K562 (cell line): ENCODE measurements around the gene ZNF546. TPM values are rescaled to one million over a fixed set of nuclear protein-coding genes. Genes with fewer than 3 reads are reported as not detected.

ENCODE experiments used
- ATF7 ChIP-seq: fragments of 450-650 bp; IDR thresholded peaks from 2 replicates; pipeline ENCODE4 v1.7.1; 2014; ENCODE audit warnings: mild to moderate bottlenecking, moderate library complexity
- CBFA2T3 ChIP-seq: fragments of 450-650 bp; IDR thresholded peaks from 2 replicates; pipeline ENCODE4 v1.6.1; 2017
- EGR1 ChIP-seq: fragments of 450-650 bp; conservative IDR thresholded peaks from 2 replicates; pipeline ENCODE4 v1.6.1; 2017; ENCODE audit warnings: mild to moderate bottlenecking
- ELF4 ChIP-seq: fragments of 450-650 bp; formaldehyde crosslinking; IDR thresholded peaks from 2 replicates; pipeline ENCODE4 v1.4.0; 2022; ENCODE audit warnings: missing genetic modification characterization
- FOSL1 ChIP-seq: fragments of 200-800 bp; sonication (Bioruptor generic); conservative IDR thresholded peaks from 2 replicates; pipeline ENCODE4 v1.6.1; 2016; ENCODE audit warnings: missing genetic modification characterization, missing compliant biosample characterization
- FOXJ3 ChIP-seq: sonication (generic); formaldehyde crosslinking; IDR thresholded peaks from 2 replicates; pipeline ENCODE4 v1.4.0; 2020; ENCODE audit warnings: mild to moderate bottlenecking, missing genetic modification reagents
- GATA2 ChIP-seq: sonication (generic); formaldehyde crosslinking; IDR thresholded peaks from 2 replicates; pipeline ENCODE4 v1.4.0; 2020; ENCODE audit warnings: mild to moderate bottlenecking, missing genetic modification reagents
- HDAC2 ChIP-seq: fragments of 450-650 bp; IDR thresholded peaks from 2 replicates; pipeline ENCODE4 v1.6.1; 2016; ENCODE audit warnings: mild to moderate bottlenecking
- HDGF ChIP-seq: fragments of 450-650 bp; IDR thresholded peaks from 2 replicates; pipeline ENCODE4 v1.6.1; 2016
- KLF16 ChIP-seq: IDR thresholded peaks from 2 replicates; pipeline ENCODE4 v1.6.1; 2016; ENCODE audit warnings: antibody characterized with exemption
- MEIS2 ChIP-seq: fragments of 450-650 bp; IDR thresholded peaks from 2 replicates; pipeline ENCODE4 v1.6.1; 2014; ENCODE audit warnings: mild to moderate bottlenecking; ENCODE audit not compliant: partially characterized antibody
- MTA2 ChIP-seq: fragments of 450-650 bp; IDR thresholded peaks from 2 replicates; pipeline ENCODE4 v1.6.1; 2016; ENCODE audit warnings: low read depth
- MXI1 ChIP-seq: IDR thresholded peaks from 2 replicates; pipeline ENCODE4 v1.6.1; 2011; ENCODE audit warnings: low read depth, mild to moderate bottlenecking, improper control_type of control experiment, low read length
- NCOR1 ChIP-seq: fragments of 450-650 bp; IDR thresholded peaks from 2 replicates; pipeline ENCODE4 v1.6.1; 2016; ENCODE audit warnings: mild to moderate bottlenecking, moderate library complexity
- NRF1 ChIP-seq, 2 experiments: fragments of 450-650 bp; IDR thresholded peaks in 1 of 2; conservative IDR thresholded peaks in 1 of 2; 2 replicates each; pipeline ENCODE4 v1.6.1; 2014; ENCODE audit warnings: mild to moderate bottlenecking in 2 of 2
- PHB2 ChIP-seq: fragments of 450-650 bp; IDR thresholded peaks from 2 replicates; pipeline ENCODE4 v1.6.1; 2017; ENCODE audit warnings: low read depth
- TAL1 ChIP-seq: fragments of 450-650 bp; IDR thresholded peaks from 2 replicates; pipeline ENCODE4 v1.6.1; 2016; ENCODE audit warnings: mild to moderate bottlenecking
- ZNF133 ChIP-seq: fragments of 250-450 bp; sonication (Bioruptor Pico); IDR thresholded peaks from 2 replicates; pipeline ENCODE4 v1.4.0; 2020; ENCODE audit warnings: mild to moderate bottlenecking
- ZNF217 ChIP-seq: sonication (generic); formaldehyde crosslinking; IDR thresholded peaks from 2 replicates; pipeline ENCODE4 v1.8.0; 2022; ENCODE audit warnings: mild to moderate bottlenecking, missing genetic modification reagents
- ZNF699 ChIP-seq: fragments of 250-450 bp; sonication (Bioruptor Pico); IDR thresholded peaks from 2 replicates; pipeline ENCODE4 v1.8.0; 2021; ENCODE audit warnings: mild to moderate bottlenecking, moderate library complexity; ENCODE audit not compliant: insufficient replicate concordance
- polyA plus RNA-seq, 8 experiments: library from polyadenylated mRNA; depleted of rRNA in 4 of 8; stranded (reverse) in 5 of 8; unstranded in 3 of 8; fragments of >200 nt; fragmentation: Nextera tagmentation in 2 of 8; fragmentation: Illumina TruSeq in 1 of 8; extraction: Ambion mirVana in 2 of 8; extraction: Trizol in 1 of 8; gene quantifications; 2 replicates each; pipeline versions ENCODE4 v1.2.1 to v1.2.3, GENCODE V29; 2011 to 2014; ENCODE audit warnings: inconsistent platforms in 1 of 8, missing spikeins in 1 of 8
- total RNA-seq, 7 experiments: library from RNA; depleted of rRNA in 6 of 7; stranded (reverse); fragments of >200 nt in 6 of 7; fragmentation: Illumina TruSeq in 2 of 7; extraction: Trizol in 2 of 7; gene quantifications; 2 replicates each; pipeline versions ENCODE4 v1.2.1 to v1.2.3, GENCODE V29; 2011 to 2021; ENCODE audit warnings: low replicate concordance in 1 of 7
- TF ChIP-seq, protein P1 (sequence below): fragments of 450-650 bp; conservative IDR thresholded peaks from 2 replicates; pipeline ENCODE4 v1.6.1; 2016; ENCODE audit warnings: missing genetic modification characterization, low read depth, mild to moderate bottlenecking, control low read depth, missing compliant biosample characterization
- TF ChIP-seq, protein P2 (sequence below), 2 experiments: fragments of 250-450 bp in 1 of 2; fragments of 450-650 bp in 1 of 2; sonication (Bioruptor Pico) in 1 of 2; IDR thresholded peaks; 2 replicates each; pipeline versions ENCODE4 v1.6.1 to v1.8.0; 2016 to 2021; ENCODE audit warnings: mild to moderate bottlenecking in 2 of 2, moderate library complexity in 2 of 2, missing compliant biosample characterization in 1 of 2, missing genetic modification characterization in 1 of 2
- TF ChIP-seq, protein P3 (sequence below), 3 experiments: fragments of 200-800 bp in 1 of 3; fragments of 250-450 bp in 1 of 3; fragments of 450-650 bp in 1 of 3; sonication (Bioruptor Pico) in 1 of 3; sonication (Bioruptor generic) in 1 of 3; formaldehyde crosslinking in 1 of 3; IDR thresholded peaks; 2 replicates each; pipeline versions ENCODE4 v1.6.1 to v1.8.0; 2016 to 2022; ENCODE audit warnings: mild to moderate bottlenecking in 2 of 3, missing genetic modification characterization in 2 of 3, missing compliant biosample characterization in 1 of 3, moderate library complexity in 1 of 3
- TF ChIP-seq, protein P4 (sequence below): fragments of 200-800 bp; sonication (Bioruptor generic); IDR thresholded peaks from 2 replicates; pipeline ENCODE4 v1.6.1; 2017; ENCODE audit warnings: missing genetic modification characterization, missing compliant biosample characterization

Gene ZNF546
- total and polyA plus RNA-seq, 9 of the 15 experiments (the other 6 are each of a cell fraction or from before 2014, with no cell fraction given), result 0.73 to 5.1 (median 2.2) TPM

DNA sequence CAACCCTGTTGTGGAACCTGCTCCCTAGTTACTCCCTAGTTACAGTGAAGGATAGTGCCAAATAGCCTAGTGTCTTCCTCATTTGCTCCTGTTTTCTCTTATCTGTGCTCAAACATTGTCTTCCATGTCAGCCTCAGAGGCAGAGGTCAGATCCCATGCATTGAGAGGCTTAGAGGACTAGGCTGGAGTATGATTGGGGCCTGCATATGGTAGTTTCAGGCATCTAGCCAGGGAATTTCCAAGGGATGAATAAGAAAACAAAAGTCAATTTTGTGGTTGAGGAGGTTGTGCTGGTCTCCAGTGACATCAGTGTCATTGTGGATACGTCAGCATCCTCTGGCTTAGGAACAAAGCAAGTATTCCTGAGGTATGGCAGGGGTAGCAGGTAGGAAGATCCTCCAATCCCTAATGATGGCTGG is 9.4 kb downstream of the ZNF546 start (continued):
- TF ChIP-seq, protein P1, sequence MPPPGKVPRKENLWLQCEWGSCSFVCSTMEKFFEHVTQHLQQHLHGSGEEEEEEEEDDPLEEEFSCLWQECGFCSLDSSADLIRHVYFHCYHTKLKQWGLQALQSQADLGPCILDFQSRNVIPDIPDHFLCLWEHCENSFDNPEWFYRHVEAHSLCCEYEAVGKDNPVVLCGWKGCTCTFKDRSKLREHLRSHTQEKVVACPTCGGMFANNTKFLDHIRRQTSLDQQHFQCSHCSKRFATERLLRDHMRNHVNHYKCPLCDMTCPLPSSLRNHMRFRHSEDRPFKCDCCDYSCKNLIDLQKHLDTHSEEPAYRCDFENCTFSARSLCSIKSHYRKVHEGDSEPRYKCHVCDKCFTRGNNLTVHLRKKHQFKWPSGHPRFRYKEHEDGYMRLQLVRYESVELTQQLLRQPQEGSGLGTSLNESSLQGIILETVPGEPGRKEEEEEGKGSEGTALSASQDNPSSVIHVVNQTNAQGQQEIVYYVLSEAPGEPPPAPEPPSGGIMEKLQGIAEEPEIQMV (tag), result no peak
- TF ChIP-seq KLF16, result peak; percentile 40; the same call in 1 of the 2 replicates
- peak; percentile 89 for TF ChIP-seq GATA2
- TF ChIP-seq HDAC2, result peak; percentile 60
- TF ChIP-seq, protein P2, sequence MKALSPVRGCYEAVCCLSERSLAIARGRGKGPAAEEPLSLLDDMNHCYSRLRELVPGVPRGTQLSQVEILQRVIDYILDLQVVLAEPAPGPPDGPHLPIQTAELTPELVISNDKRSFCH (CRISPR knock-in tag; IDR thresholded peaks at IDR 0.05), result no peak
- TF ChIP-seq, protein P2 (tag; IDR thresholded peaks at IDR 0.05), result peak; percentile 26; the same call in 1 of the 2 replicates
- peak; percentile 26; the same call in 1 of the 2 replicates for TF ChIP-seq PHB2
- peak; percentile 83 for TF ChIP-seq NCOR1
- TF ChIP-seq HDGF, result no peak
- peak; percentile 89 for TF ChIP-seq FOXJ3 (CRISPR knock-in tag)
- no peak for TF ChIP-seq ZNF217
- TF ChIP-seq ELF4, result peak; percentile 74; the same call in 1 of the 2 replicates
- TF ChIP-seq, protein P3, sequence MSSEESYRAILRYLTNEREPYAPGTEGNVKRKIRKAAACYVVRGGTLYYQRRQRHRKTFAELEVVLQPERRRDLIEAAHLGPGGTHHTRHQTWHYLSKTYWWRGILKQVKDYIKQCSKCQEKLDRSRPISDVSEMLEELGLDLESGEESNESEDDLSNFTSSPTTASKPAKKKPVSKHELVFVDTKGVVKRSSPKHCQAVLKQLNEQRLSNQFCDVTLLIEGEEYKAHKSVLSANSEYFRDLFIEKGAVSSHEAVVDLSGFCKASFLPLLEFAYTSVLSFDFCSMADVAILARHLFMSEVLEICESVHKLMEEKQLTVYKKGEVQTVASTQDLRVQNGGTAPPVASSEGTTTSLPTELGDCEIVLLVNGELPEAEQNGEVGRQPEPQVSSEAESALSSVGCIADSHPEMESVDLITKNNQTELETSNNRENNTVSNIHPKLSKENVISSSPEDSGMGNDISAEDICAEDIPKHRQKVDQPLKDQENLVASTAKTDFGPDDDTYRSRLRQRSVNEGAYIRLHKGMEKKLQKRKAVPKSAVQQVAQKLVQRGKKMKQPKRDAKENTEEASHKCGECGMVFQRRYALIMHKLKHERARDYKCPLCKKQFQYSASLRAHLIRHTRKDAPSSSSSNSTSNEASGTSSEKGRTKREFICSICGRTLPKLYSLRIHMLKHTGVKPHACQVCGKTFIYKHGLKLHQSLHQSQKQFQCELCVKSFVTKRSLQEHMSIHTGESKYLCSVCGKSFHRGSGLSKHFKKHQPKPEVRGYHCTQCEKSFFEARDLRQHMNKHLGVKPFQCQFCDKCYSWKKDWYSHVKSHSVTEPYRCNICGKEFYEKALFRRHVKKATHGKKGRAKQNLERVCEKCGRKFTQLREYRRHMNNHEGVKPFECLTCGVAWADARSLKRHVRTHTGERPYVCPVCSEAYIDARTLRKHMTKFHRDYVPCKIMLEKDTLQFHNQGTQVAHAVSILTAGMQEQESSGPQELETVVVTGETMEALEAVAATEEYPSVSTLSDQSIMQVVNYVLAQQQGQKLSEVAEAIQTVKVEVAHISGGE (CRISPR knock-in tag; IDR thresholded peaks at IDR 0.05), result no peak
- TF ChIP-seq ZNF133 (CRISPR knock-in tag), result no peak
- peak; percentile 40; the same call in 1 of the 2 replicates for TF ChIP-seq FOSL1 (tag)
- peak; percentile 52 for TF ChIP-seq MEIS2
- TF ChIP-seq ATF7, result peak; percentile 50; the same call in 1 of the 2 replicates
- TF ChIP-seq NRF1 (conservative IDR thresholded peaks at IDR 0.05 in 1 of 2, IDR thresholded peaks at IDR 0.05 in 1 of 2), result peak in 1 of 2 experiments; percentile 20; a peak in 1 of 4 replicates
- TF ChIP-seq EGR1, result no peak
- no peak for TF ChIP-seq ZNF699 (CRISPR knock-in tag)
- TF ChIP-seq, protein P4, sequence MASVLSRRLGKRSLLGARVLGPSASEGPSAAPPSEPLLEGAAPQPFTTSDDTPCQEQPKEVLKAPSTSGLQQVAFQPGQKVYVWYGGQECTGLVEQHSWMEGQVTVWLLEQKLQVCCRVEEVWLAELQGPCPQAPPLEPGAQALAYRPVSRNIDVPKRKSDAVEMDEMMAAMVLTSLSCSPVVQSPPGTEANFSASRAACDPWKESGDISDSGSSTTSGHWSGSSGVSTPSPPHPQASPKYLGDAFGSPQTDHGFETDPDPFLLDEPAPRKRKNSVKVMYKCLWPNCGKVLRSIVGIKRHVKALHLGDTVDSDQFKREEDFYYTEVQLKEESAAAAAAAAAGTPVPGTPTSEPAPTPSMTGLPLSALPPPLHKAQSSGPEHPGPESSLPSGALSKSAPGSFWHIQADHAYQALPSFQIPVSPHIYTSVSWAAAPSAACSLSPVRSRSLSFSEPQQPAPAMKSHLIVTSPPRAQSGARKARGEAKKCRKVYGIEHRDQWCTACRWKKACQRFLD, result peak; percentile 73; the same call in 1 of the 2 replicates
- peak; percentile 92 for TF ChIP-seq CBFA2T3
- 0 out of 2 replicates have a peak, but pooled peaks have one; percentile 72 for TF ChIP-seq MXI1
- peak; percentile 87 for TF ChIP-seq TAL1
- peak; percentile 87 for TF ChIP-seq MTA2
